ENCODE measurements around the gene GDF7. TPM values are rescaled to one million over a fixed set of nuclear protein-coding genes. Genes with fewer than 3 reads are reported as not detected.

Gene GDF7
- total and polyA plus RNA-seq, 3 donors from 2014 or later = 0.62 to 1.1 (median 0.69) TPM

- no peaks in the 10 kb centered on the region for H3K9me3 ChIP-seq
- intact Hi-C loops (cut with DNase I; ENCODE audit: low total_unique reads) = no loop called here
- H3K4me1 ChIP-seq = peaks cover 4% of the 10 kb centered on the region
- no peak for DNase-seq
- no peak overlapping the region for H3K27ac ChIP-seq
- no peak overlapping the region for H3K4me3 ChIP-seq
- no peaks in the 10 kb centered on the region for H3K36me3 ChIP-seq (ENCODE audit: low read depth, missing control alignments)
- peaks cover 8% of the 10 kb centered on the region for H3K27me3 ChIP-seq
- TF ChIP-seq, protein P1, sequence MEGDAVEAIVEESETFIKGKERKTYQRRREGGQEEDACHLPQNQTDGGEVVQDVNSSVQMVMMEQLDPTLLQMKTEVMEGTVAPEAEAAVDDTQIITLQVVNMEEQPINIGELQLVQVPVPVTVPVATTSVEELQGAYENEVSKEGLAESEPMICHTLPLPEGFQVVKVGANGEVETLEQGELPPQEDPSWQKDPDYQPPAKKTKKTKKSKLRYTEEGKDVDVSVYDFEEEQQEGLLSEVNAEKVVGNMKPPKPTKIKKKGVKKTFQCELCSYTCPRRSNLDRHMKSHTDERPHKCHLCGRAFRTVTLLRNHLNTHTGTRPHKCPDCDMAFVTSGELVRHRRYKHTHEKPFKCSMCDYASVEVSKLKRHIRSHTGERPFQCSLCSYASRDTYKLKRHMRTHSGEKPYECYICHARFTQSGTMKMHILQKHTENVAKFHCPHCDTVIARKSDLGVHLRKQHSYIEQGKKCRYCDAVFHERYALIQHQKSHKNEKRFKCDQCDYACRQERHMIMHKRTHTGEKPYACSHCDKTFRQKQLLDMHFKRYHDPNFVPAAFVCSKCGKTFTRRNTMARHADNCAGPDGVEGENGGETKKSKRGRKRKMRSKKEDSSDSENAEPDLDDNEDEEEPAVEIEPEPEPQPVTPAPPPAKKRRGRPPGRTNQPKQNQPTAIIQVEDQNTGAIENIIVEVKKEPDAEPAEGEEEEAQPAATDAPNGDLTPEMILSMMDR (IDR thresholded peaks at IDR 0.05) = no peak
- TF ChIP-seq POLR2A (IDR thresholded peaks at IDR 0.05) = no peak
- 41 to 52% methylated on average over 18 of the region's 18 CpGs for WGBS, 2 donors
Observed at GRCh38 chr2:20672201-20672951, 5.4 kb downstream of the GDF7 start.

DNA sequence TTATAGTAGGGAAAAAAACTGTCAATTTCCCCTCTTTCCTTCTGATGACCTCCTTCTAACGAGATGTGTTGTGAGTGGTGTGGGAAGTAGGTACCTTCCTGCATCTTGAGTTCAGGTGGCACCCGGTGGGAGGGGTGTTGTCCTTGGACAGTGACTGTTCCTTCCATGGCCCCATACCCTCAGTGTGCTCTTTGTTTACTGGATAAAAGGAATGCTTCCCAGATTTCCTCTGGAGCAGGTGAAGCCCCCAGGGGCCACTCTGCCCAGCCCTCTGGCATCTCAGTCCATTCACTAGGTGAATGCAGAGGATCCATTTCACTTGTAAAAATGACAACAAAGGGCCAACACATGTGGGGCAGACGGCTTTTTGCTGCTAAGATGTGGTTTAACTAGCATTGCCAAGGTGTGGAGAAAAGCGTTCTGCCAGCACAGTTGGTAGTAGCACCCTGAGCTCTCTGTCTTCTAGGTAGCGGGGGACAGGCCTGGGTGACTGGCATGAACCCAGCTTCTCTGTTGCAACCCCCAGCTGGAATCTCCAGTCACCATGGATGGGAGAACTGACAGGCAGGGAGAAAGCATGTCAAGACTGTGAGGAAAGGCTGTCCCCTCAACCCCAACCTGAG, 6.9 kb downstream of the GDF7 start:
- H3K27me3 ChIP-seq = peaks cover 8% of the 10 kb centered on the region
- intact Hi-C loops (cut with DNase I; ENCODE audit: low total_unique reads) = no loop called here
- 84% methylated on average over 5 of the region's 5 CpGs for WGBS, 2 donors
- no peaks in the 10 kb centered on the region for H3K36me3 ChIP-seq (ENCODE audit: low read depth, missing control alignments)
- no peak for TF ChIP-seq POLR2A (IDR thresholded peaks at IDR 0.05)
- TF ChIP-seq, protein P1 (IDR thresholded peaks at IDR 0.05) = no peak
- H3K4me1 ChIP-seq = peaks cover 4% of the 10 kb centered on the region
- DNase-seq = no peak
- no peak overlapping the region for H3K4me3 ChIP-seq
- H3K27ac ChIP-seq = no peak overlapping the region
- H3K9me3 ChIP-seq = no peaks in the 10 kb centered on the region

- 69 to 77% methylated on average over 7 to 11 of the region's 11 CpGs for WGBS, 2 donors
- no peak for DNase-seq
- H3K9me3 ChIP-seq = no peaks in the 10 kb centered on the region
- no peaks in the 10 kb centered on the region for H3K36me3 ChIP-seq (ENCODE audit: low read depth, missing control alignments)
- H3K4me3 ChIP-seq = no peak overlapping the region
- no peak for TF ChIP-seq POLR2A (IDR thresholded peaks at IDR 0.05)
- TF ChIP-seq, protein P1 (IDR thresholded peaks at IDR 0.05) = no peak
- peaks cover 4% of the 10 kb centered on the region for H3K4me1 ChIP-seq
- no peak overlapping the region for H3K27ac ChIP-seq
- intact Hi-C loops (cut with DNase I; ENCODE audit: low total_unique reads) = no loop called here
- peaks cover 8% of the 10 kb centered on the region for H3K27me3 ChIP-seq
Observed at GRCh38 chr2:20674309-20674965, 7.5 kb downstream of the GDF7 start.

GRCh38 chr2:20674974-20675679, 8.2 kb downstream of the GDF7 start:
- peaks cover 8% of the 10 kb centered on the region for H3K27me3 ChIP-seq
- TF ChIP-seq, protein P1 (IDR thresholded peaks at IDR 0.05) = no peak
- no peak for TF ChIP-seq POLR2A (IDR thresholded peaks at IDR 0.05)
- WGBS, 2 donors = 43 to 44% methylated on average over 14 to 16 of the region's 16 CpGs
- intact Hi-C loops (cut with DNase I; ENCODE audit: low total_unique reads) = no loop called here
- no peak overlapping the region for H3K4me3 ChIP-seq
- DNase-seq = peak; percentile 32
- peaks cover 4% of the 10 kb centered on the region for H3K4me1 ChIP-seq
- no peaks in the 10 kb centered on the region for H3K36me3 ChIP-seq (ENCODE audit: low read depth, missing control alignments)
- no peak overlapping the region for H3K27ac ChIP-seq
- no peaks in the 10 kb centered on the region for H3K9me3 ChIP-seq
